ENCODE measurements around the gene OXGR1. TPM values are rescaled to one million over a fixed set of nuclear protein-coding genes. Genes with fewer than 3 reads are reported as not detected.

OXGR1 gene
- total and polyA plus RNA-seq, 10 of the 15 experiments (the other 5 are each of a cell fraction or from before 2014, with no cell fraction given), result 0.05 TPM; not detected in 9

DNA sequence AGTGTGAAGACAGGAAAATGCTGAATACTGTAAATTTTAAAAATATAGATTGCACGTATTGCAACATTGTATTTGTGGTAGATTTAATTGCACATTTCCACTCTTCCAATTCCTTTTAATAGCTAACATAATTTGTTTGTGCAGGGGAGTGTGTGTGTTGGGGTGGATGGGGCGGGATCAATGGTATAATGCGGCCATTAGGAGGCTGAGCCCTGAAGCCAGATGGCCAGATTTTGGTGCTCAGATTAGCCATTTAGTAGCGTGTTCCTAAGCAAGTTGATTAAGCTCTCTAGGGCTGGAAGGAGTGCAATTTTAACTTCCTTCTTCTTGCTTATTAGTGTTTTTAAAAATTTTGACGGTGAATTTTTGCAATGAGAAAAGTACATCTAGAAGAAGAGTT, 5.8 kb downstream of the OXGR1 start (continued):
- no peak for TF ChIP-seq CBFB (IDR thresholded peaks at IDR 0.05; ENCODE audit: low read depth)
- no peak for TF ChIP-seq SP1 (IDR thresholded peaks at IDR 0.05; ENCODE audit: low read depth, low read length)
- TF ChIP-seq, protein P1, sequence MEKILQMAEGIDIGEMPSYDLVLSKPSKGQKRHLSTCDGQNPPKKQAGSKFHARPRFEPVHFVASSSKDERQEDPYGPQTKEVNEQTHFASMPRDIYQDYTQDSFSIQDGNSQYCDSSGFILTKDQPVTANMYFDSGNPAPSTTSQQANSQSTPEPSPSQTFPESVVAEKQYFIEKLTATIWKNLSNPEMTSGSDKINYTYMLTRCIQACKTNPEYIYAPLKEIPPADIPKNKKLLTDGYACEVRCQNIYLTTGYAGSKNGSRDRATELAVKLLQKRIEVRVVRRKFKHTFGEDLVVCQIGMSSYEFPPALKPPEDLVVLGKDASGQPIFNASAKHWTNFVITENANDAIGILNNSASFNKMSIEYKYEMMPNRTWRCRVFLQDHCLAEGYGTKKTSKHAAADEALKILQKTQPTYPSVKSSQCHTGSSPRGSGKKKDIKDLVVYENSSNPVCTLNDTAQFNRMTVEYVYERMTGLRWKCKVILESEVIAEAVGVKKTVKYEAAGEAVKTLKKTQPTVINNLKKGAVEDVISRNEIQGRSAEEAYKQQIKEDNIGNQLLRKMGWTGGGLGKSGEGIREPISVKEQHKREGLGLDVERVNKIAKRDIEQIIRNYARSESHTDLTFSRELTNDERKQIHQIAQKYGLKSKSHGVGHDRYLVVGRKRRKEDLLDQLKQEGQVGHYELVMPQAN (conservative IDR thresholded peaks at IDR 0.05), result no peak
- TF ChIP-seq RBBP5 (conservative IDR thresholded peaks at IDR 0.05), result no peak
- no peak for TF ChIP-seq CREM (IDR thresholded peaks at IDR 0.05; ENCODE audit: low read depth)
- TF ChIP-seq ZNF207 (IDR thresholded peaks at IDR 0.05; ENCODE audit: borderline replicate concordance), result no peak
- no peak for TF ChIP-seq MXI1 (IDR thresholded peaks at IDR 0.05; ENCODE audit: low read depth, low read length)
- no peak for TF ChIP-seq SREBF2 (IDR thresholded peaks at IDR 0.05; ENCODE audit: low read length)
- TF ChIP-seq CREB1 (IDR thresholded peaks at IDR 0.05; ENCODE audit: low read depth), result no peak
- TF ChIP-seq TBL1XR1 (IDR thresholded peaks at IDR 0.05; ENCODE audit: low read depth, low read length), result no peak
- TF ChIP-seq NFYB (IDR thresholded peaks at IDR 0.05; ENCODE audit: insufficient read depth, low read depth, low read length), result no peak

DNA sequence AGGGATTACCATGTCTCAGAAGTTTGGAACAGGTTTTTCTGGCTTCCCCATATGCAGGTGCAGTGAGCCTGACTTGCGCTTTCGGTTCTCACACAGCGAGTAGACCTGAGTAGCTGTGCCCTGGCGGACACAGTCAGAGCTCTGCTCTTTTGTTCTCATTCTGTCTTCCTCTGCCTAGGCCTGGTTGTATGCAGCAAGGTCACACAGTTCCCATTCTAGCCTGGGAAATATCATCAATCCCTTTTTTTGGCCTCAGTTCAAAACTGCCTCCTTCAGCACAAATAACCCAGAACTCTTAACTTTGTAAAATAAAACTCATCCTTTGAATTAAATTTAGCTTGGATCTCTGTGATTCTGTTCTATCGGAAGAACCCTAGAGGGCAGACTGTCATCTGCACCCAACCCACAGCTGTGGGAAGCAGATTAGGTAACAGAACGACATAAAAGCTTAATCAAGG, 10.2 kb downstream of the OXGR1 start:
- Histone ChIP-seq H3K4me1 (ENCODE audit: control insufficient read depth, insufficient read depth, low read length) (no peaks in the 10 kb centered on the region), H3K9me3 (replicated peaks; ENCODE audit: control insufficient read depth, insufficient read depth, low read length) (no peaks in the 10 kb centered on the region), H3K4me3 (no peak overlapping the region), H2AFZ (ENCODE audit: control insufficient read depth, low read depth, low read length) (no peak overlapping the region; the same call in 1 of the 2 replicates), H3K4me2 (ENCODE audit: control insufficient read depth, insufficient read depth) (peak overlapping the region; percentile 15; the same call in 1 of the 2 replicates), H3K27me3 (replicated peaks in 1 of 2; ENCODE audit: control insufficient read depth in 2 of 2, insufficient read depth in 2 of 2, low read length in 1 of 2) (no peaks in the 10 kb centered on the region), H3K27ac (ENCODE audit: control insufficient read depth, insufficient read depth) (no peak overlapping the region), H3K79me2 (ENCODE audit: control insufficient read depth, insufficient read depth, low read length) (no peaks in the 10 kb centered on the region), H3K36me3 (ENCODE audit: control insufficient read depth in 2 of 2, insufficient read depth in 2 of 2, low read length in 1 of 2) (no peaks in the 10 kb centered on the region), H4K20me1 (ENCODE audit: control insufficient read depth, insufficient read depth) (no peaks in the 10 kb centered on the region), H3K9ac (ENCODE audit: control insufficient read depth, insufficient read depth, low read length) (no peak overlapping the region)
- ChIA-PET RAD21 (ENCODE audit: unreplicated experiment) (no interaction called here), POLR2A (no interaction called here), CTCF (interaction anchor here (0.8 to 1.1 kb wide), 2 partner anchors 17 to 26 kb away, joined by 3 to 4 read pairs; no protein-coding TSS in a partner anchor), SMC1A (ENCODE audit: uncharacterized antibody, unreplicated experiment) (no interaction called here)
- WGBS (ENCODE audit: insufficient coverage, insufficient replicate concordance, low lambda C conversion rate, missing lambda C conversion rate), result 33% methylated on average over 6 of the region's 6 CpGs
- peak; percentile 99 for ATAC-seq
- in situ Hi-C loops (cut with MboI), result no loop called here
- peak; percentile 9 for DNase-seq (ENCODE audit: low read depth, low spot score)
- BruUV-seq (replicated peaks), result no TSS peak
- peak; percentile 84 for FAIRE-seq
- intact Hi-C loops (cut with micrococcal nuclease; ENCODE audit: unreplicated experiment), result no loop called here
- TF ChIP-seq, protein P2, sequence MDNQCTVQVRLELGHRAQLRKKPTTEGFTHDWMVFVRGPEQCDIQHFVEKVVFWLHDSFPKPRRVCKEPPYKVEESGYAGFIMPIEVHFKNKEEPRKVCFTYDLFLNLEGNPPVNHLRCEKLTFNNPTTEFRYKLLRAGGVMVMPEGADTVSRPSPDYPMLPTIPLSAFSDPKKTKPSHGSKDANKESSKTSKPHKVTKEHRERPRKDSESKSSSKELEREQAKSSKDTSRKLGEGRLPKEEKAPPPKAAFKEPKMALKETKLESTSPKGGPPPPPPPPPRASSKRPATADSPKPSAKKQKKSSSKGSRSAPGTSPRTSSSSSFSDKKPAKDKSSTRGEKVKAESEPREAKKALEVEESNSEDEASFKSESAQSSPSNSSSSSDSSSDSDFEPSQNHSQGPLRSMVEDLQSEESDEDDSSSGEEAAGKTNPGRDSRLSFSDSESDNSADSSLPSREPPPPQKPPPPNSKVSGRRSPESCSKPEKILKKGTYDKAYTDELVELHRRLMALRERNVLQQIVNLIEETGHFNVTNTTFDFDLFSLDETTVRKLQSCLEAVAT (IDR thresholded peaks at IDR 0.05), result peak; percentile 84
- TF ChIP-seq, protein P3, sequence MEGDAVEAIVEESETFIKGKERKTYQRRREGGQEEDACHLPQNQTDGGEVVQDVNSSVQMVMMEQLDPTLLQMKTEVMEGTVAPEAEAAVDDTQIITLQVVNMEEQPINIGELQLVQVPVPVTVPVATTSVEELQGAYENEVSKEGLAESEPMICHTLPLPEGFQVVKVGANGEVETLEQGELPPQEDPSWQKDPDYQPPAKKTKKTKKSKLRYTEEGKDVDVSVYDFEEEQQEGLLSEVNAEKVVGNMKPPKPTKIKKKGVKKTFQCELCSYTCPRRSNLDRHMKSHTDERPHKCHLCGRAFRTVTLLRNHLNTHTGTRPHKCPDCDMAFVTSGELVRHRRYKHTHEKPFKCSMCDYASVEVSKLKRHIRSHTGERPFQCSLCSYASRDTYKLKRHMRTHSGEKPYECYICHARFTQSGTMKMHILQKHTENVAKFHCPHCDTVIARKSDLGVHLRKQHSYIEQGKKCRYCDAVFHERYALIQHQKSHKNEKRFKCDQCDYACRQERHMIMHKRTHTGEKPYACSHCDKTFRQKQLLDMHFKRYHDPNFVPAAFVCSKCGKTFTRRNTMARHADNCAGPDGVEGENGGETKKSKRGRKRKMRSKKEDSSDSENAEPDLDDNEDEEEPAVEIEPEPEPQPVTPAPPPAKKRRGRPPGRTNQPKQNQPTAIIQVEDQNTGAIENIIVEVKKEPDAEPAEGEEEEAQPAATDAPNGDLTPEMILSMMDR (IDR thresholded peaks at IDR 0.05 in 2 of 3, conservative IDR thresholded peaks at IDR 0.05 in 1 of 3; ENCODE audit: control insufficient read depth in 2 of 3, extremely low read depth in 1 of 3, insufficient read depth in 1 of 3, low read depth in 3 of 3, low read length in 3 of 3), result peak in 2 of 3 experiments; percentile 2 to 30; a peak in 2 of 6 replicates
- TF ChIP-seq NR2C1 (IDR thresholded peaks at IDR 0.05) (no peak), CBX5 (IDR thresholded peaks at IDR 0.05; ENCODE audit: low read depth) (no peak), TBL1XR1 (IDR thresholded peaks at IDR 0.05; ENCODE audit: low read depth, low read length) (no peak)
- TF ChIP-seq, protein P4, sequence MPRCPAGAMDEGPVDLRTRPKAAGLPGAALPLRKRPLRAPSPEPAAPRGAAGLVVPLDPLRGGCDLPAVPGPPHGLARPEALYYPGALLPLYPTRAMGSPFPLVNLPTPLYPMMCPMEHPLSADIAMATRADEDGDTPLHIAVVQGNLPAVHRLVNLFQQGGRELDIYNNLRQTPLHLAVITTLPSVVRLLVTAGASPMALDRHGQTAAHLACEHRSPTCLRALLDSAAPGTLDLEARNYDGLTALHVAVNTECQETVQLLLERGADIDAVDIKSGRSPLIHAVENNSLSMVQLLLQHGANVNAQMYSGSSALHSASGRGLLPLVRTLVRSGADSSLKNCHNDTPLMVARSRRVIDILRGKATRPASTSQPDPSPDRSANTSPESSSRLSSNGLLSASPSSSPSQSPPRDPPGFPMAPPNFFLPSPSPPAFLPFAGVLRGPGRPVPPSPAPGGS (IDR thresholded peaks at IDR 0.05; ENCODE audit: borderline replicate concordance, insufficient read depth, low read depth, low read length, poor library complexity, severe bottlenecking), result no peak
